Measurements from ENCODE around the gene TSC22D4.
A peak's percentile ranks its signal among the peaks of the same experiment; 100 is the strongest.

The TSC22D4 gene

GRCh38 chr7:100418930-100419659 lies 59.9 kb downstream of the TSC22D4 start:
- peak; percentile 7 for TF ChIP-seq CTCF (IDR thresholded peaks at IDR 0.05; ENCODE audit: low read depth, low read length, missing control alignments)

More at GRCh38 chr7:100418930-100419659, 59.9 kb downstream of the TSC22D4 start:
- no peak overlapping the region for H3K4me3 ChIP-seq (ENCODE audit: low read depth, low read length)
- DNase-seq (ENCODE audit: low read depth), result no peak
